Natural killer cell (primary cell): ENCODE measurements around the gene LIPG. TPM values are rescaled to one million over a fixed set of nuclear protein-coding genes. Genes with fewer than 3 reads are reported as not detected.

Experiments used
- ATAC-seq, 3 donors: fragments of 150-1000 bp in 2 of 3; fragments of 200-7000 bp in 1 of 3; cut with Tn5 transposase; 1 replicate in 1 of 3; 2 replicates in 2 of 3; pipeline ENCODE4 v1.10.0; 2021; ENCODE audit warnings: mild to moderate bottlenecking in 2 of 3, moderate library complexity in 2 of 3
- DNase-seq, 2 donors: peaks; one replicate each; pipeline versions ENCODE4 v3.0.0 to v3.0.0-alpha.2; 2013 to 2021; ENCODE audit warnings: mixed read lengths in 1 of 2
- H3K27ac ChIP-seq: one replicate; pipeline ENCODE4 v1.5.1; 2013; ENCODE audit warnings: mild to moderate bottlenecking, low read length
- H3K27me3 ChIP-seq: one replicate; pipeline ENCODE4 v1.6.1; 2013; ENCODE audit warnings: low read length; ENCODE audit not compliant: control insufficient read depth, insufficient read depth
- H3K36me3 ChIP-seq: one replicate; pipeline ENCODE4 v1.6.1; 2013; ENCODE audit warnings: low read length; ENCODE audit not compliant: control insufficient read depth, insufficient read depth
- H3K4me1 ChIP-seq: one replicate; pipeline ENCODE4 v1.6.1; 2013; ENCODE audit warnings: low read length; ENCODE audit not compliant: control insufficient read depth, insufficient read depth
- H3K4me3 ChIP-seq: one replicate; pipeline ENCODE4 v1.5.1; 2013; ENCODE audit warnings: low read length
- H3K9me3 ChIP-seq: one replicate; pipeline ENCODE4 v1.6.1; 2013; ENCODE audit warnings: low read length; ENCODE audit not compliant: control insufficient read depth, insufficient read depth
- H3K27ac Mint-ChIP-seq, 2 donors: one replicate each; pipeline ENCODE4 v1.8.0; 2022; ENCODE audit warnings: mild to moderate bottlenecking in 2 of 2, mixed read lengths in 2 of 2, moderate library complexity in 1 of 2
- H3K27me3 Mint-ChIP-seq, 2 donors: one replicate each; pipeline ENCODE4 v1.8.0; 2022; ENCODE audit warnings: low read depth in 2 of 2, mixed read lengths in 2 of 2
- H3K36me3 Mint-ChIP-seq: one replicate; pipeline ENCODE4 v1.8.0; 2022; ENCODE audit warnings: mixed read lengths
- H3K4me1 Mint-ChIP-seq, 2 donors: one replicate each; pipeline ENCODE4 v1.8.0; 2022; ENCODE audit warnings: mixed read lengths in 2 of 2
- H3K4me3 Mint-ChIP-seq: one replicate; pipeline ENCODE4 v1.8.0; 2022; ENCODE audit warnings: mild to moderate bottlenecking, moderate library complexity, mixed read lengths
- H3K9me3 Mint-ChIP-seq, 2 donors: one replicate each; pipeline ENCODE4 v1.8.0; 2022; ENCODE audit warnings: mixed read lengths in 2 of 2
- CTCF ChIP-seq: fragments of 200-600 bp; IDR thresholded peaks from one replicate; pipeline ENCODE4 v1.8.0; 2022; ENCODE audit warnings: antibody characterized with exemption
- WGBS: methylation state at CpG from one replicate; pipeline ENCODE4 v1.1.7; 2013; ENCODE audit warnings: missing lambda C conversion rate; ENCODE audit not compliant: insufficient coverage; 5-methylcytosine and 5-hydroxymethylcytosine counted together
- intact Hi-C: fragments of 100-400 bp; cut with micrococcal nuclease; formaldehyde crosslinking; loops from one replicate; pipeline ENCODE4 v1.14.2; 2022
- total RNA-seq, 4 donors: library from RNA; stranded (reverse); fragments of 120-200 nt in 1 of 4; gene quantifications; one replicate each; pipeline versions ENCODE4 v1.2.3 to v1.2.4, GENCODE V29; 2013 to 2022

Gene LIPG
- total RNA-seq, 3 donors from 2014 or later (not counting 1 experiment from before 2014, with no cell fraction given): 0.48 TPM; not detected in 2

- H3K4me1 Mint-ChIP-seq: peaks cover 0 to 3% of the 10 kb centered on the region in 2 donors
- Histone ChIP-seq H3K9me3 (no peaks in the 10 kb centered on the region), H3K27me3 (no peaks in the 10 kb centered on the region), H3K36me3 (no peaks in the 10 kb centered on the region), H3K4me1 (no peaks in the 10 kb centered on the region), H3K27ac (no peak overlapping the region), H3K4me3 (no peak overlapping the region)
- H3K27me3 Mint-ChIP-seq: peaks cover 11 to 28% of the 10 kb centered on the region in 2 donors
- H3K36me3 Mint-ChIP-seq: no peaks in the 10 kb centered on the region
- ATAC-seq (no peak), DNase-seq (no peak)
- H3K27ac Mint-ChIP-seq: no peak overlapping the region
- intact Hi-C loops: no loop called here
- TF ChIP-seq CTCF: no peak
- no peak overlapping the region for H3K4me3 Mint-ChIP-seq
- no peaks in the 10 kb centered on the region for H3K9me3 Mint-ChIP-seq
- WGBS: 86% methylated on average over 5 of the region's 8 CpGs
Measured at GRCh38 chr18:49597157-49597931, 35.5 kb downstream of the LIPG start.

GRCh38 chr18:49601211-49601610 is 39.4 kb downstream of the LIPG start:
- Mint-ChIP-seq H3K9me3 (peaks cover 3 to 4% of the 10 kb centered on the region in 2 donors), H3K4me3 (no peak overlapping the region), H3K4me1 (peaks cover 0 to 3% of the 10 kb centered on the region in 2 donors), H3K27me3 (peaks cover 24 to 56% of the 10 kb centered on the region in 2 donors), H3K27ac (no peak overlapping the region), H3K36me3 (peaks cover 14% of the 10 kb centered on the region)
- H3K4me1 ChIP-seq: no peaks in the 10 kb centered on the region
- H3K36me3 ChIP-seq: no peaks in the 10 kb centered on the region
- no peak overlapping the region for H3K27ac ChIP-seq
- no peak overlapping the region for H3K4me3 ChIP-seq
- ATAC-seq (no peak), DNase-seq (no peak)
- H3K9me3 ChIP-seq: peaks cover 3% of the 10 kb centered on the region
- 78% methylated on average over 3 of the region's 4 CpGs for WGBS
- no peaks in the 10 kb centered on the region for H3K27me3 ChIP-seq
- TF ChIP-seq CTCF: no peak
- intact Hi-C loops: no loop called here

GRCh38 chr18:49608366-49609255 is 46.8 kb downstream of the LIPG start:
- DNase-seq (no peak), ATAC-seq (no peak)
- intact Hi-C loops: no loop called here
- H3K27ac ChIP-seq: no peak overlapping the region
- no peak overlapping the region for H3K4me3 ChIP-seq
- peaks cover 3 to 4% of the 10 kb centered on the region in 2 donors for H3K9me3 Mint-ChIP-seq
- no peaks in the 10 kb centered on the region for H3K36me3 ChIP-seq
- H3K27me3 Mint-ChIP-seq: peaks cover 15 to 26% of the 10 kb centered on the region in 2 donors
- H3K36me3 Mint-ChIP-seq: peaks cover 14% of the 10 kb centered on the region
- H3K27me3 ChIP-seq: no peaks in the 10 kb centered on the region
- no peak for TF ChIP-seq CTCF
- H3K4me3 Mint-ChIP-seq: no peak overlapping the region
- no peak overlapping the region for H3K27ac Mint-ChIP-seq
- no peaks in the 10 kb centered on the region for H3K4me1 Mint-ChIP-seq
- H3K4me1 ChIP-seq: no peaks in the 10 kb centered on the region
- peaks cover 3% of the 10 kb centered on the region for H3K9me3 ChIP-seq
- 74% methylated on average over 4 of the region's 4 CpGs for WGBS
